Measurements from ENCODE around the gene ERC1. TPM values are rescaled to one million over a fixed set of nuclear protein-coding genes. Genes with fewer than 3 reads are reported as not detected.

Gene ERC1
- total and polyA plus RNA-seq, 2 donors (not counting 3 experiments of a cell fraction or from before 2014, with no cell fraction given): 11.7 to 66.1 TPM

GRCh38 chr12:1186298-1186697 is 195.3 kb downstream of the ERC1 start:
- no peak for FAIRE-seq

More at GRCh38 chr12:1186298-1186697, 195.3 kb downstream of the ERC1 start:
- H3K36me3 ChIP-seq (ENCODE audit: control insufficient read depth in 2 of 2, extremely low read depth in 1 of 2, insufficient read depth in 2 of 2, low read length in 2 of 2): no peaks in the 10 kb centered on the region
- no peaks in the 10 kb centered on the region for H3K9me1 ChIP-seq (replicated peaks; ENCODE audit: control insufficient read depth, extremely low read depth, insufficient read depth, low read length)
- no peaks in the 10 kb centered on the region for H3K79me2 ChIP-seq (ENCODE audit: control insufficient read depth, insufficient read depth, low read length)
- H3K9ac ChIP-seq (replicated peaks; ENCODE audit: extremely low read depth, insufficient read depth, low read length): no peak overlapping the region
- CTCF ChIA-PET: no interaction called here
- dilution Hi-C loops (cut with MboI; ENCODE audit: extremely low pct_ligation_motif_present, low sequenced_read_pairs) (no loop called here), intact Hi-C loops (cut with micrococcal nuclease) (no loop called here)
- H4K20me1 ChIP-seq (replicated peaks; ENCODE audit: control insufficient read depth, extremely low read depth, insufficient read depth, low read length): no peaks in the 10 kb centered on the region
- H3K4me2 ChIP-seq (ENCODE audit: insufficient read depth, low read length): no peak overlapping the region
- H3K4me3 ChIP-seq (replicated peaks in 1 of 3; ENCODE audit: insufficient read depth in 1 of 3, low read depth in 1 of 3, low read length in 3 of 3): no peak overlapping the region
- H3K4me1 ChIP-seq (ENCODE audit: control insufficient read depth, extremely low read depth, insufficient read depth, low read length): peaks cover 21% of the 10 kb centered on the region
- no peaks in the 10 kb centered on the region for H3K27me3 ChIP-seq (ENCODE audit: control insufficient read depth in 2 of 2, insufficient read depth in 2 of 2, low read length in 2 of 2)
- POLR2A ChIA-PET: no interaction called here
- no peak overlapping the region for H2AFZ ChIP-seq (ENCODE audit: low read depth, low read length)
- TF ChIP-seq FOS (IDR thresholded peaks at IDR 0.05; ENCODE audit: borderline replicate concordance, insufficient read depth, low read length) (no peak), MYC (IDR thresholded peaks at IDR 0.05; ENCODE audit: low read depth, low read length) (no peak), JUN (IDR thresholded peaks at IDR 0.05; ENCODE audit: borderline replicate concordance, insufficient read depth, insufficient read length, low read depth) (no peak), GATA2 (IDR thresholded peaks at IDR 0.05; ENCODE audit: insufficient read depth, insufficient read length, low read depth, low read length) (no peak), EZH2 (IDR thresholded peaks at IDR 0.05; ENCODE audit: borderline replicate concordance, low read depth, low read length, severe bottlenecking) (no peak), POLR2A (IDR thresholded peaks at IDR 0.05; ENCODE audit: low read depth, low read length) (no peak), POLR2AphosphoS5 (IDR thresholded peaks at IDR 0.05; ENCODE audit: insufficient read depth, low read depth, low read length) (no peak), MAX (IDR thresholded peaks at IDR 0.05; ENCODE audit: insufficient read depth, insufficient read length) (no peak), CTCF (IDR thresholded peaks at IDR 0.05; ENCODE audit: extremely low read depth in 1 of 2, insufficient read depth in 1 of 2, low read depth in 1 of 2, low read length in 2 of 2) (no peak)
- BruUV-seq (replicated peaks): no TSS peak
- no peak overlapping the region for H3K27ac ChIP-seq (ENCODE audit: insufficient read depth, low read depth, low read length)
- DNase-seq (ENCODE audit: low read depth, low spot score): no peak
- H3K9me3 ChIP-seq (replicated peaks; ENCODE audit: control insufficient read depth, insufficient read depth, low read length): no peaks in the 10 kb centered on the region
